ENCODE results near the gene WNT2. TPM values are rescaled to one million over a fixed set of nuclear protein-coding genes. Genes with fewer than 3 reads are reported as not detected.

WNT2 gene
- total and polyA plus RNA-seq, 2 of the 4 experiments (the other 2 are of a cell fraction): 1.8 to 1.9 TPM

GRCh38 chr7:117249696-117250095 is 73.2 kb downstream of the WNT2 start:
- Histone ChIP-seq H3K79me1 (ENCODE audit: low read depth in 1 of 2, low read length in 2 of 2) (no peaks in the 10 kb centered on the region), H2AFZ (replicated peaks; ENCODE audit: low read length, poor library complexity) (peak overlapping the region; percentile 9), H3K27me3 (ENCODE audit: control insufficient read depth, insufficient read depth, low read length) (no peaks in the 10 kb centered on the region), H2BK20ac (ENCODE audit: low read depth, low read length) (peak overlapping the region; percentile 79), H3K14ac (replicated peaks; ENCODE audit: low read depth, low read length) (peak overlapping the region; percentile 96), H4K5ac (ENCODE audit: low read depth, low read length) (peak overlapping the region; percentile 96), H3K27ac (ENCODE audit: insufficient read depth, low read length) (peak overlapping the region; percentile 77), H3K4me1 (ENCODE audit: control insufficient read depth, insufficient read depth, low read length) (peaks cover 26% of the 10 kb centered on the region), H2BK120ac (ENCODE audit: low read depth, low read length) (peak overlapping the region; percentile 98), H3K4ac (ENCODE audit: low read depth, low read length) (peak overlapping the region; percentile 98), H3K18ac (ENCODE audit: low read depth, low read length) (peak overlapping the region; percentile 93), H3K9ac (ENCODE audit: low read depth, low read length) (no peak overlapping the region), H3K9me1 (ENCODE audit: insufficient read depth, low read length) (peaks cover 23% of the 10 kb centered on the region), H2BK15ac (ENCODE audit: low read depth, low read length) (peak overlapping the region; percentile 56; the same call in 1 of the 3 replicates), H4K20me1 (ENCODE audit: insufficient read depth, low read length) (no peaks in the 10 kb centered on the region), H3K56ac (ENCODE audit: extremely low read depth, insufficient read depth, low read length) (no peak overlapping the region), H3K4me2 (ENCODE audit: low read depth, low read length) (no peak overlapping the region), H3K9me3 (ENCODE audit: control insufficient read depth, insufficient read depth, low read length) (no peaks in the 10 kb centered on the region), H4K91ac (ENCODE audit: insufficient read depth, low read depth, low read length) (peak overlapping the region; percentile 98), H4K8ac (ENCODE audit: low read depth in 2 of 2, low read length in 2 of 2) (peak overlapping the region in 1 of 2 experiments; percentile 98; a peak in 3 of 4 replicates), H3K4me3 (ENCODE audit: insufficient read depth, low read depth, low read length) (no peak overlapping the region), H2BK5ac (ENCODE audit: low read depth, low read length, poor library complexity, severe bottlenecking) (peak overlapping the region; percentile 97), H3K23ac (ENCODE audit: low read depth, low read length) (no peak overlapping the region), H2AK9ac (replicated peaks; ENCODE audit: low read depth, low read length, poor library complexity) (no peak overlapping the region), H2AK5ac (ENCODE audit: low read depth, low read length) (peak overlapping the region; percentile 78; the same call in 1 of the 2 replicates), H3K36me3 (ENCODE audit: control insufficient read depth, insufficient read depth, low read length) (no peaks in the 10 kb centered on the region)
- ATAC-seq (ENCODE audit: low read depth) (no peak), DNase-seq (peak; percentile 30)
- BruUV-seq (replicated peaks): no TSS peak
- CTCF ChIA-PET: interaction anchor here (0.7 to 1.1 kb wide), 2 partner anchors 37 to 205 kb away, joined by 3 to 4 read pairs; no protein-coding TSS in a partner anchor
- dilution Hi-C loops (cut with HindIII; ENCODE audit: low sequenced_read_pairs, unreplicated experiment) (no loop called here), in situ Hi-C loops (cut with MboI; ENCODE audit: low sequenced_read_pairs) (no loop called here), intact Hi-C loops (cut with micrococcal nuclease) (loop anchor here (2.0 to 5.0 kb wide), 2 partner anchors 19 to 1017 kb away; no protein-coding TSS in a partner anchor)
- no peak for TF ChIP-seq RFX5 (IDR thresholded peaks at IDR 0.05; ENCODE audit: low read depth, low read length)
- TF ChIP-seq CTCF (conservative IDR thresholded peaks at IDR 0.05; ENCODE audit: low read depth, low read length): no peak
- TF ChIP-seq USF2 (IDR thresholded peaks at IDR 0.05; ENCODE audit: low read depth, low read length): no peak
- WGBS, 2 experiments (ENCODE audit: extremely low coverage in 2 of 2, insufficient read length in 1 of 2): 93 to 100% methylated on average over 2 to 5 of the region's 5 CpGs
- POLR2A ChIA-PET (ENCODE audit: unreplicated experiment): interaction anchor here (0.7 kb wide), 1 partner anchor 433 kb away, joined by 4 read pairs; no protein-coding TSS in a partner anchor
